ENCODE results near the gene PIP5K1C.

DNA sequence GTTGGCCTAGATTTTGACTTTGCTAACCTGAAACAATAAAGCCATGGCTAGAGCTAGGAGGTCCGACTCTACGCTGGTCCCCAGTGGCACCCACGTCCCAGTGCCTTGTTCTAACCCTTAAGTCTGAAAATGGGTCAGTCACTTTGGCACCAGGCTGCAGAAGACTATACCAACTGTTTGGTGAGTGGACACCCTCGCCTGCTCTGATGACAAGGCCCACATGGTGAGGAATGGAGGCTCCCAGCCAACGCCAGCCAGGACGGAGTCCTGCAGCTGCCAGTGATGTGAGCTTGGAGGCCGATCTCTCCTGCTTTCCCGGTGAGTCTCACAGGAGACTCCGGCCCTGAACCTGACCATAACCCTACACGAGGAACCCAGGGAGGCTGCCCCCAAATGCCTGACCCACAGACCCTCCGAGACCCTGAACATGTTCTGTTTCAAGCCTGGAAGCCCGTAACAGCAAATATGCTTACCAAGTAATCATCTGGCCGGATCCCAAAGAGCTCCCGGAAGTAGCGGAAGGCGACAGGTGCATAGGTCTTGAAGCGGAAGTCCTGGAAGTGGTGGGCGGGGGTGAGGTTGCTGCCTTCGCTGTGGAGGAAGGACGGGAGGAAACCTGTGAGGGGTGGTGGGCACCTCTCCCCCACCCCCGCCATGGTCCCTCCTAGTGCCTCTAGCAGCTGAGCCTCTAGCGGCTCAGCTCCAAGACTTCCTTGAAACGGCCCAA lies 39.6 kb downstream of the PIP5K1C start:
- TF ChIP-seq, protein P1, sequence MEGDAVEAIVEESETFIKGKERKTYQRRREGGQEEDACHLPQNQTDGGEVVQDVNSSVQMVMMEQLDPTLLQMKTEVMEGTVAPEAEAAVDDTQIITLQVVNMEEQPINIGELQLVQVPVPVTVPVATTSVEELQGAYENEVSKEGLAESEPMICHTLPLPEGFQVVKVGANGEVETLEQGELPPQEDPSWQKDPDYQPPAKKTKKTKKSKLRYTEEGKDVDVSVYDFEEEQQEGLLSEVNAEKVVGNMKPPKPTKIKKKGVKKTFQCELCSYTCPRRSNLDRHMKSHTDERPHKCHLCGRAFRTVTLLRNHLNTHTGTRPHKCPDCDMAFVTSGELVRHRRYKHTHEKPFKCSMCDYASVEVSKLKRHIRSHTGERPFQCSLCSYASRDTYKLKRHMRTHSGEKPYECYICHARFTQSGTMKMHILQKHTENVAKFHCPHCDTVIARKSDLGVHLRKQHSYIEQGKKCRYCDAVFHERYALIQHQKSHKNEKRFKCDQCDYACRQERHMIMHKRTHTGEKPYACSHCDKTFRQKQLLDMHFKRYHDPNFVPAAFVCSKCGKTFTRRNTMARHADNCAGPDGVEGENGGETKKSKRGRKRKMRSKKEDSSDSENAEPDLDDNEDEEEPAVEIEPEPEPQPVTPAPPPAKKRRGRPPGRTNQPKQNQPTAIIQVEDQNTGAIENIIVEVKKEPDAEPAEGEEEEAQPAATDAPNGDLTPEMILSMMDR (IDR thresholded peaks at IDR 0.05 in 2 of 3, conservative IDR thresholded peaks at IDR 0.05 in 1 of 3; ENCODE audit: borderline replicate concordance in 1 of 3, insufficient read depth in 1 of 3, low read depth in 2 of 3, low read length in 2 of 3) = no peak
- TF ChIP-seq CBX3 (IDR thresholded peaks at IDR 0.05; ENCODE audit: low read depth) (no peak), YY1 (IDR thresholded peaks at IDR 0.05; ENCODE audit: extremely low read depth, insufficient replicate concordance, low read depth, low read length) (no peak)
